Brain microvascular endothelial cell (primary cell): ENCODE data around the gene LGR4.

ENCODE experiments used
- DNase-seq: peaks from one replicate; pipeline ENCODE4 v3.0.0-alpha.2; 2020
- H3K27ac ChIP-seq: fragments of 250-450 bp; sonication (Bioruptor Pico); 2 replicates; pipeline ENCODE4 v1.5.1; 2020; ENCODE audit warnings: mild to moderate bottlenecking, moderate library complexity
- H3K27me3 ChIP-seq: fragments of 250-450 bp; sonication (Bioruptor Pico); replicated peaks from 2 replicates; pipeline ENCODE4 v1.5.1; 2020; ENCODE audit warnings: mild to moderate bottlenecking
- H3K36me3 ChIP-seq: fragments of 250-450 bp; sonication (Bioruptor Pico); replicated peaks from 2 replicates; pipeline ENCODE4 v1.5.1; 2020; ENCODE audit warnings: mild to moderate bottlenecking
- H3K4me3 ChIP-seq: 2 replicates; pipeline ENCODE4 v1.5.1; 2011; ENCODE audit warnings: low read depth, mild to moderate bottlenecking, control low read depth, low read length, moderate library complexity
- in situ Hi-C: cut with HindIII; loops from 2 replicates; pipeline ENCODE4 v1.10.0; 2017; ENCODE audit warnings: low sequenced_read_pairs, low pct_ligation_motif_present
- TF ChIP-seq, protein P1 (sequence below): IDR thresholded peaks from 2 replicates; pipeline ENCODE4 v1.5.1; 2011; ENCODE audit warnings: low read depth, mild to moderate bottlenecking, moderate library complexity, low read length, control low read depth, inconsistent platforms; ENCODE audit errors: missing control alignments

LGR4 gene

DNA sequence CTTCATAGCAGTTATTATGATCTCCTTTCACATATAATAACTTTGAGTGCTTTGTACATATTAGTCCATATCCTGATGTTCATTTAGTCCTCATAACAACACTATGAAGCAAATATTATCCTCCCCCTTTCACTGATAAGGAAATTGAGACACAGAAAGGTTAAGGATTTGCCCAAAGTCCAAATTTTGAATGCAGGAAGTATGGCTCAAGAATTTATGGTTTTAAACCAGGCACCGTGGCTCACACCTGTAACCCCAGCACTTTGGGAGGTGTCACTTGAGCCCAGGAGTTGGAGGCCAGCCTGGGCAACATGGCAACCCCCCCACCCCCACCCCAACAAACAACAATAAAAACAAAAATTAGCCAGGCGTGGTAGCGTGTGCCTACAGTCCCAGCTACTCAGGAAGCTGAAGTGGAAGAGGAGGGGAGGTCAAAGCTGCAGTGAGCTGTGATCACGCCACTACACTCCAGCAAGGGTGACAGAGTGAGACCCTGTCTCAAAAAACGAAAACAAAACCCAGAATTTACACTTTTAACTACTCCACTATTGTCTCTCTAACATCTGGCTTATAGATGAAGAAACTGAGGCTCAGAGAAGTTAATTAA is 118.1 kb downstream of the LGR4 start:
- TF ChIP-seq, protein P1, sequence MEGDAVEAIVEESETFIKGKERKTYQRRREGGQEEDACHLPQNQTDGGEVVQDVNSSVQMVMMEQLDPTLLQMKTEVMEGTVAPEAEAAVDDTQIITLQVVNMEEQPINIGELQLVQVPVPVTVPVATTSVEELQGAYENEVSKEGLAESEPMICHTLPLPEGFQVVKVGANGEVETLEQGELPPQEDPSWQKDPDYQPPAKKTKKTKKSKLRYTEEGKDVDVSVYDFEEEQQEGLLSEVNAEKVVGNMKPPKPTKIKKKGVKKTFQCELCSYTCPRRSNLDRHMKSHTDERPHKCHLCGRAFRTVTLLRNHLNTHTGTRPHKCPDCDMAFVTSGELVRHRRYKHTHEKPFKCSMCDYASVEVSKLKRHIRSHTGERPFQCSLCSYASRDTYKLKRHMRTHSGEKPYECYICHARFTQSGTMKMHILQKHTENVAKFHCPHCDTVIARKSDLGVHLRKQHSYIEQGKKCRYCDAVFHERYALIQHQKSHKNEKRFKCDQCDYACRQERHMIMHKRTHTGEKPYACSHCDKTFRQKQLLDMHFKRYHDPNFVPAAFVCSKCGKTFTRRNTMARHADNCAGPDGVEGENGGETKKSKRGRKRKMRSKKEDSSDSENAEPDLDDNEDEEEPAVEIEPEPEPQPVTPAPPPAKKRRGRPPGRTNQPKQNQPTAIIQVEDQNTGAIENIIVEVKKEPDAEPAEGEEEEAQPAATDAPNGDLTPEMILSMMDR: no peak
- Histone ChIP-seq H3K36me3 (no peaks in the 10 kb centered on the region), H3K4me3 (no peak overlapping the region), H3K27ac (no peak overlapping the region), H3K27me3 (no peaks in the 10 kb centered on the region)
- DNase-seq: no peak
- in situ Hi-C loops: no loop called here

DNA sequence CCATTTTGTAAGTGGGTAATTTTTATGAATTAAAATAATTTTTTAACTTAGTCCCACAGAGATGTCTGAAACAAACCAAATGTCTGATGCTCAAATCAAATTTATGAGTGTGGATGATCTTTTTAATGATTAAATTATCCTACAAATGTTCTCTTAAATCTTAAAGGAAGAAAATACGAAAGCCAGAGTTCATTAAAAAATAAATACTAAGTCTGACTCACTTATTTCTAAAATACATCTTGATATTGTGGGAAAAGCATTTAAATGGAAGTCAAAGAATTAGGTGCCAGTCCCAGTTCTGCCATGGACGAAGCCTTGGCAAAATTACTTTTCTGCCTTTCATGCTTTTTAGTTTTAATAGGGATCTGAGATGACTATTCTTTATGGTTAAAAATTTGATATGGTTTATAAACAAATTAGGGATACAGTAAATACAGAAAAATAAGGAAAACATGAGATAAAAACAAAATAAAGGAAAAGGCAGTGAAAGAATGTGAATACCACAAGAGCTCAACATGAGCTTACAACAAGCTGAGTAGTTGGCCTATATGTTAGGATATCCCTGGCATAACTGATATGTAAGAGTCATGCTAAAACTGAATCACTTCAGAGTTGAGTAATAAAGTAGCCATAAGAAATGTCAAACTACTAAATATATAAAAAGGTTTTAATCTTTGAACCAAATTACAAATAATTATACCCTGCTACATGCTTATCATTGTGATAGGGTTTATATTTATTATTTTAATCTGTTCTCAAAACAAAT is 118.8 kb downstream of the LGR4 start:
- TF ChIP-seq, protein P1: no peak
- Histone ChIP-seq H3K27ac (no peak overlapping the region), H3K27me3 (no peaks in the 10 kb centered on the region), H3K4me3 (no peak overlapping the region), H3K36me3 (no peaks in the 10 kb centered on the region)
- in situ Hi-C loops: no loop called here
- no peak for DNase-seq

DNA sequence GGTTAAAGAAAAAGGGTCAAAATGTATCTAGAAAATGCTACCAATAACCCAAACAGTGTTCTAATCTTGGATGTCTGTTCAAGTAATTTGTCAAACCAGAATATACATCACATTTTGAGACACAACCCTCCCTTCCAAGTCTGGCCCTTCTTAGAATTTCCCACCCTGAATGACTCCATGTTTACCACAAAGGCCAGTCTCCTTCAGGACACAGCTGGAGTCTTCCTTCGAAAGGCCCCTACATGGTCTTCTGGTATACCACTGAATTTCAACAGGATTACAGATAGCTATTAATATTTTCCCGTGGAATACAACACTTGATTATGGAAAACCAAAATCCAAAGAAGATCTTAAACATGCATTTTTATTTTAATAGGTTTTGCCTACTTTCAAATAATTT is 119.8 kb downstream of the LGR4 start:
- no peaks in the 10 kb centered on the region for H3K27me3 ChIP-seq
- TF ChIP-seq, protein P1: no peak
- H3K4me3 ChIP-seq: no peak overlapping the region
- H3K27ac ChIP-seq: no peak overlapping the region
- in situ Hi-C loops: no loop called here
- no peaks in the 10 kb centered on the region for H3K36me3 ChIP-seq
- no peak for DNase-seq

DNA sequence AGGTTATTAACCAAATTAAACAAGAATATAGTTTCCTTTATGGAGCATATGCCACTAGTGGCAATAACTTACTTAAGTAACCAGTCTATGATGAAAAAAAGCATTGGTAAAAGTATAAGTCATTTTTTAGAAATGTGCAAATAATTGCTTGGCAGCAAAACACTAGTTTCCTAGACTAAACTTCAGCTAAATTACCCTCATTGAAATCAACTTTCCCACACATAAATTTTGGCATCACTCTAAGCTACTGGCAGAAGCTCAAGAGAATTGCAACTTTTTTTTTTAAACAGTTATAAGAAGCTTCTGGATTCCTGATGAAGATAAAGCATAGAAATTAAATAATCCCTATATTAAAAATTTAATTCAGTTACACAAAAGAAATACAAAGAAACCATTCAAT is 122.1 kb downstream of the LGR4 start:
- DNase-seq: no peak
- Histone ChIP-seq H3K27me3 (no peaks in the 10 kb centered on the region), H3K27ac (no peak overlapping the region), H3K36me3 (no peaks in the 10 kb centered on the region), H3K4me3 (no peak overlapping the region)
- in situ Hi-C loops: no loop called here
- TF ChIP-seq, protein P1: no peak

DNA sequence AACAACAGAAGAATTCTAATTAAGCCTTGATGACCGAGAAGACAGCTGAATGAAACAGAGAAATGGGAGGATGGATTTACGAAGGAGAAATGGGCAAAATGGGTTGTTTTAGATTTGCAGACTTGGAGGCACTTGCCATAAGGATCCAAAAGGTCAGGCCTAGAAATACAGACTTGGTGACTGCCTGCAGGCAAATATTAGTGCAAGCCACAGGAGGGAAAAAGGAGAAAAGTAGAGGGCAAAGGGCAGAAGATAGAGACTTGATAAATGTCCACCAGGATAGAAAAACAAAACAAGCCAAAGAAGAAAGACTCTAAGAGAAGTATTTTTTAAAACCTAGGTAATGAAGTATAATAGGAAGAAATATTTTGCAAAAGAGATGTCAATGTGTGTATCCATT is 122.7 kb downstream of the LGR4 start:
- H3K36me3 ChIP-seq: no peaks in the 10 kb centered on the region
- H3K4me3 ChIP-seq: no peak overlapping the region
- H3K27ac ChIP-seq: no peak overlapping the region
- TF ChIP-seq, protein P1: no peak
- in situ Hi-C loops: no loop called here
- DNase-seq: no peak
- no peaks in the 10 kb centered on the region for H3K27me3 ChIP-seq

DNA sequence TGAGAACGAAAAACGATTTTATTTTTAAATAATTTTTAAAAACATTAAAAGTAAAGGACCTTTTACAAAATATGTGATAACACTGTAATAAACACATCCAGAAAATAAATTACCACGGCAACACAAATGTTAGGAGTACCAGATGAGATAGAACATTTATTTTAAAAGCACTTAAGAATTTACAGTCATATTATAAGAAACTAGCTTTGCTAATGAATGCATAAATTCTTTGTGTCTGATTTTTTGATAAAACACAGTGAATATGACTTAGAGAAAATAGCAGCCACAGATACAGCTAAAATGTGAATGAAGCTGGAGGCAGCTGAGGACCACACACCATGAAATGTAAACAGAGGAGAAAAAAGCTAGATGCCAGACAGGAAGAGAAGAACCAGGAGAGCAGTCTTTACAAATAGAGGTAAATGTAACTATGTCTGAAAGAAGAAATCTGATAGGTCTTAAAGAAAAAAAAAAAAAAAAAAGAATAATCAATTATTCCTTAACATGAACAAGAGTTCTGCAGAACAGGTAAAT is 124.2 kb downstream of the LGR4 start:
- Histone ChIP-seq H3K27ac (no peak overlapping the region), H3K36me3 (no peaks in the 10 kb centered on the region), H3K27me3 (no peaks in the 10 kb centered on the region), H3K4me3 (no peak overlapping the region)
- in situ Hi-C loops: no loop called here
- DNase-seq: no peak
- TF ChIP-seq, protein P1: no peak
